Keratinocyte (primary cell): Measurements from ENCODE around the gene ELOVL6. TPM values are rescaled to one million over a fixed set of nuclear protein-coding genes. Genes with fewer than 3 reads are reported as not detected.
A peak's percentile ranks its signal among the peaks of the same experiment; 100 is the strongest.

Experiments used
- DNase-seq: peaks from one replicate; pipeline ENCODE4 v3.0.0-alpha.2; 2011; ENCODE audit warnings: low read depth, missing footprints, low spot score
- FAIRE-seq: peaks from 2 replicates; lab custom pipeline; 2011; peaks lifted over from hg19 to GRCh38; lab: Jason Lieb, UNC
- H2AFZ ChIP-seq: 2 replicates; pipeline ENCODE4 v1.6.0; 2012; ENCODE audit warnings: low read length, control low read depth, inconsistent platforms; ENCODE audit not compliant: control insufficient read depth
- H3K27ac ChIP-seq: 2 replicates; pipeline ENCODE4 v1.5.1; 2011; ENCODE audit warnings: low read length; ENCODE audit not compliant: control insufficient read depth, insufficient read depth
- H3K27me3 ChIP-seq: 3 replicates; pipeline ENCODE4 v1.6.0; 2011; ENCODE audit warnings: low read length; ENCODE audit not compliant: control insufficient read depth, insufficient read depth; ENCODE audit errors: extremely low read depth
- H3K36me3 ChIP-seq, 2 experiments: 2 replicates in 1 of 2; 3 replicates in 1 of 2; pipeline ENCODE4 v1.5.1; 2011; ENCODE audit warnings: low read length in 2 of 2, mild to moderate bottlenecking in 1 of 2; ENCODE audit not compliant: control insufficient read depth in 2 of 2, insufficient read depth in 2 of 2; ENCODE audit errors: extremely low read depth in 1 of 2
- H3K4me1 ChIP-seq: 3 replicates; pipeline ENCODE4 v1.5.1; 2011; ENCODE audit warnings: low read length; ENCODE audit not compliant: control insufficient read depth, insufficient read depth; ENCODE audit errors: extremely low read depth
- H3K4me2 ChIP-seq: 3 replicates; pipeline ENCODE4 v1.6.0; 2011; ENCODE audit warnings: low read depth, low read length; ENCODE audit not compliant: control insufficient read depth, insufficient read depth; ENCODE audit errors: extremely low read depth
- H3K4me3 ChIP-seq, 3 experiments: fragments of 200-600 bp in 1 of 3; sonication (generic) in 1 of 3; 2 replicates in 2 of 3; 3 replicates in 1 of 3; pipeline ENCODE4 v1.5.1; 2011 to 2016; ENCODE audit warnings: low read length in 3 of 3, mild to moderate bottlenecking in 3 of 3, control low read depth in 2 of 3, inconsistent platforms in 1 of 3, low read depth in 1 of 3, mixed read lengths in 1 of 3, mixed run types in 1 of 3, moderate library complexity in 1 of 3; ENCODE audit not compliant: control insufficient read depth in 2 of 3, insufficient read depth in 2 of 3; ENCODE audit errors: extremely low read depth in 1 of 3
- H3K79me2 ChIP-seq: 2 replicates; pipeline ENCODE4 v1.6.0; 2012; ENCODE audit warnings: low read length; ENCODE audit not compliant: control insufficient read depth, insufficient read depth
- H3K9ac ChIP-seq: 3 replicates; pipeline ENCODE4 v1.6.0; 2011; ENCODE audit warnings: low read length; ENCODE audit not compliant: control insufficient read depth, insufficient read depth; ENCODE audit errors: extremely low read depth
- H3K9me1 ChIP-seq: 3 replicates; pipeline ENCODE4 v1.6.0; 2011; ENCODE audit warnings: low read length; ENCODE audit not compliant: control insufficient read depth, insufficient read depth; ENCODE audit errors: extremely low read depth
- H3K9me3 ChIP-seq: 2 replicates; pipeline ENCODE4 v1.5.1; 2012; ENCODE audit warnings: low read depth, low read length; ENCODE audit not compliant: control insufficient read depth
- H4K20me1 ChIP-seq: 3 replicates; pipeline ENCODE4 v1.6.0; 2011; ENCODE audit warnings: low read length; ENCODE audit not compliant: control insufficient read depth, insufficient read depth; ENCODE audit errors: extremely low read depth
- EZH2 ChIP-seq: IDR thresholded peaks from one replicate; pipeline ENCODE4 v1.6.1; 2012; ENCODE audit warnings: inconsistent platforms, mild to moderate bottlenecking, low read length, moderate library complexity
- dilution Hi-C: fragments of 300-500 bp; cut with MboI; formaldehyde crosslinking; loops from one replicate; pipeline ENCODE4 v1.7.0; 2020; ENCODE audit warnings: low sequenced_read_pairs; ENCODE audit not compliant: extremely low pct_ligation_motif_present
- polyA plus RNA-seq, 5 experiments: library from polyadenylated mRNA; depleted of rRNA in 3 of 5; stranded (reverse) in 3 of 5; stranded (forward) in 1 of 5; unstranded in 1 of 5; fragments of >200 nt; gene quantifications; 1 replicate in 1 of 5; 2 replicates in 3 of 5; 3 replicates in 1 of 5; pipeline versions ENCODE4 v1.2.1 to v1.2.3, GENCODE V29; 2011 to 2012; ENCODE audit warnings: missing spikeins in 2 of 5, low read depth in 1 of 5, low replicate concordance in 1 of 5
- TF ChIP-seq, protein P1 (sequence below), 3 experiments: IDR thresholded peaks in 1 of 3; conservative IDR thresholded peaks in 1 of 3; optimal IDR thresholded peaks in 1 of 3; 2 replicates in 2 of 3; 3 replicates in 1 of 3; pipeline versions ENCODE3 to v1.5.1; 2011; ENCODE audit warnings: low read length in 3 of 3, mild to moderate bottlenecking in 3 of 3, moderate library complexity in 2 of 3, control low read depth in 1 of 3, inconsistent platforms in 1 of 3; ENCODE audit not compliant: insufficient read depth in 2 of 3; ENCODE audit errors: extremely low read depth in 1 of 3

ELOVL6 gene
- polyA plus RNA-seq, 1 donor (not counting 4 experiments of a cell fraction or from before 2014, with no cell fraction given), result 65.9 TPM

DNA sequence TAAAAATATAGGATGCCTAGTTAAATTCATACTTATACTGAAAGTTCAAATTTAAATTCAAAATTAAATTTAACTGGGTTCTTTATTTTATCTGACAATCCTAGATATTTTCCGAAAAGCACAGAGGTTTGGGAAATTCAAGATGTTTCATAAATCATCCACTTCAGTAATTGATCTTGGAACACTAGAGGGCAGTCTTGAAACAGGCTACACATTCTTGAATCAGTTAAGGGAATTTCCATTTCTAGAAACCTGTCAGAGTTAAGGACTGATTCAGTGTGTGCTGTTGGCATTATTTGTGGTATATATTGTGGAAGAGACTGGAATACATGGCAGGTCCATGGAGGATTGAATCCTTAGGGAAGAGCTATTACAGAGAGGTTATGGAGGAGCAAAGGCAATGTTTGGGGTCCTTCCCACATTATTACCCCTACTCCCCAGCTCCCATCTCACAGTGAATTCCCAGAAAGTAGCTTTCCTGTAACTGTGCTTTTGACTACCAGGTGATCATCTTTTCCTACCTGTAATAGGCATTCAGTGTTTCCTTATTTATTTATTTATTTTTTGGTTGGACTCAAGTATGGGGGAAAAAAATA lies 192.9 kb downstream of the ELOVL6 start:
- H3K9ac ChIP-seq, result no peak overlapping the region
- H3K79me2 ChIP-seq, result no peaks in the 10 kb centered on the region
- no peaks in the 10 kb centered on the region for H3K9me3 ChIP-seq
- H3K4me1 ChIP-seq, result peaks cover 4% of the 10 kb centered on the region
- H4K20me1 ChIP-seq, result no peaks in the 10 kb centered on the region
- H3K27me3 ChIP-seq, result no peaks in the 10 kb centered on the region
- no peak overlapping the region for H3K4me2 ChIP-seq
- H3K9me1 ChIP-seq, result no peaks in the 10 kb centered on the region
- dilution Hi-C loops, result no loop called here
- DNase-seq (peak; percentile 21), FAIRE-seq (peak; percentile 72)
- no peak overlapping the region for H3K27ac ChIP-seq
- H3K36me3 ChIP-seq, result no peaks in the 10 kb centered on the region
- TF ChIP-seq EZH2, result no peak
- TF ChIP-seq, protein P1, sequence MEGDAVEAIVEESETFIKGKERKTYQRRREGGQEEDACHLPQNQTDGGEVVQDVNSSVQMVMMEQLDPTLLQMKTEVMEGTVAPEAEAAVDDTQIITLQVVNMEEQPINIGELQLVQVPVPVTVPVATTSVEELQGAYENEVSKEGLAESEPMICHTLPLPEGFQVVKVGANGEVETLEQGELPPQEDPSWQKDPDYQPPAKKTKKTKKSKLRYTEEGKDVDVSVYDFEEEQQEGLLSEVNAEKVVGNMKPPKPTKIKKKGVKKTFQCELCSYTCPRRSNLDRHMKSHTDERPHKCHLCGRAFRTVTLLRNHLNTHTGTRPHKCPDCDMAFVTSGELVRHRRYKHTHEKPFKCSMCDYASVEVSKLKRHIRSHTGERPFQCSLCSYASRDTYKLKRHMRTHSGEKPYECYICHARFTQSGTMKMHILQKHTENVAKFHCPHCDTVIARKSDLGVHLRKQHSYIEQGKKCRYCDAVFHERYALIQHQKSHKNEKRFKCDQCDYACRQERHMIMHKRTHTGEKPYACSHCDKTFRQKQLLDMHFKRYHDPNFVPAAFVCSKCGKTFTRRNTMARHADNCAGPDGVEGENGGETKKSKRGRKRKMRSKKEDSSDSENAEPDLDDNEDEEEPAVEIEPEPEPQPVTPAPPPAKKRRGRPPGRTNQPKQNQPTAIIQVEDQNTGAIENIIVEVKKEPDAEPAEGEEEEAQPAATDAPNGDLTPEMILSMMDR (optimal IDR thresholded peaks at IDR 0.05 in 1 of 3, IDR thresholded peaks at IDR 0.05 in 1 of 3, conservative IDR thresholded peaks at IDR 0.05 in 1 of 3; ENCODE audit: extremely low read depth in 1 of 3, insufficient read depth in 2 of 3, low read length in 3 of 3), result peak in 2 of 3 experiments; percentile 55 to 70
- no peak overlapping the region for H3K4me3 ChIP-seq
- H2AFZ ChIP-seq, result no peak overlapping the region

DNA sequence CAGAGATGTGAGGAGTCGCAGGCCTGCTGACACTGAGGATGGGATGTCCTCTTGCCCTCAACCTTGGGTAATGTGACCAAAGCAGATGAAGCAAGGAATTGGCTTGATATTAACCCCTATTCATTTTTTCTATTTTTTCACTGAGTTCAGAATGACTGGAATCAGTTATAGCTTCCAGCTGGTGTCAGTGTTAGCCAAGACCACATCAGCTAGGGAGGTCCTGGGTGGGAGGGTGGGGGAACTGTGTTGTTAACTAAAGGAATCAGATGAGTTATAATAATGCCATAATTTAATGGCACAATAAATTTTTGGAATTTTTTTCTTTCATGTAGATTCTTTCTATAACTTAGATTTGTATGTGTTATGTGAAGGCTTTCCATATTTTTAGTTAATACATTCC lies 193.9 kb downstream of the ELOVL6 start:
- no peaks in the 10 kb centered on the region for H4K20me1 ChIP-seq
- no peak overlapping the region for H3K9ac ChIP-seq
- H3K9me1 ChIP-seq, result no peaks in the 10 kb centered on the region
- DNase-seq (no peak), FAIRE-seq (no peak)
- H2AFZ ChIP-seq, result no peak overlapping the region
- dilution Hi-C loops, result no loop called here
- H3K79me2 ChIP-seq, result no peaks in the 10 kb centered on the region
- H3K27ac ChIP-seq, result no peak overlapping the region
- no peaks in the 10 kb centered on the region for H3K9me3 ChIP-seq
- TF ChIP-seq, protein P1 (optimal IDR thresholded peaks at IDR 0.05 in 1 of 3, IDR thresholded peaks at IDR 0.05 in 1 of 3, conservative IDR thresholded peaks at IDR 0.05 in 1 of 3; ENCODE audit: extremely low read depth in 1 of 3, insufficient read depth in 2 of 3, low read length in 3 of 3), result no peak
- no peak for TF ChIP-seq EZH2
- H3K4me1 ChIP-seq, result peaks cover 4% of the 10 kb centered on the region
- H3K27me3 ChIP-seq, result no peaks in the 10 kb centered on the region
- no peaks in the 10 kb centered on the region for H3K36me3 ChIP-seq
- no peak overlapping the region for H3K4me2 ChIP-seq
- no peak overlapping the region for H3K4me3 ChIP-seq
